ENCODE results near the gene LIMD2. TPM values are rescaled to one million over a fixed set of nuclear protein-coding genes. Genes with fewer than 3 reads are reported as not detected.

The LIMD2 gene
- polyA plus RNA-seq, 3 donors, result 315 to 631 (median 334) TPM

GRCh38 chr17:63689479-63689878 is 10.4 kb downstream of the LIMD2 start:
- Histone ChIP-seq H3K27me3 (ENCODE audit: control insufficient read depth in 2 of 2, insufficient read depth in 2 of 2, low read length in 2 of 2) (no peaks in the 10 kb centered on the region), H3K4me2 (replicated peaks; ENCODE audit: extremely low read depth, low read length, poor library complexity, severe bottlenecking) (no peak overlapping the region), H3K4me1 (ENCODE audit: control insufficient read depth in 1 of 2, insufficient read depth in 2 of 2, low read length in 2 of 2) (peaks cover 1 to 9% of the 10 kb centered on the region in 2 donors), H3K27ac (ENCODE audit: low read depth in 1 of 2, low read length in 2 of 2) (no peak overlapping the region), H3K9me3 (replicated peaks in 1 of 2; ENCODE audit: control insufficient read depth in 1 of 2, insufficient read depth in 1 of 2, low read length in 2 of 2) (no peaks in the 10 kb centered on the region), H3K4me3 (replicated peaks in 1 of 3; ENCODE audit: low read depth in 2 of 3, low read length in 3 of 3) (no peak overlapping the region), H3K79me2 (ENCODE audit: insufficient read depth, low read length) (peaks cover 2% of the 10 kb centered on the region), H2AFZ (ENCODE audit: insufficient read depth, low read depth, low read length, poor library complexity, severe bottlenecking) (no peak overlapping the region), H3K36me3 (replicated peaks in 1 of 2; ENCODE audit: control insufficient read depth in 1 of 2, insufficient read depth in 2 of 2, low read length in 2 of 2) (peaks cover 95 to 99% of the 10 kb centered on the region in 2 donors), H4K20me1 (ENCODE audit: insufficient read depth, low read length) (peaks cover 100% of the 10 kb centered on the region), H3K9ac (ENCODE audit: insufficient read depth, low read length, poor library complexity, severe bottlenecking) (no peak overlapping the region)
- Mint-ChIP-seq H3K36me3 (peaks cover 87 to 100% of the 10 kb centered on the region in 2 donors), H3K4me3 (no peak overlapping the region), H3K27me3 (ENCODE audit: low read depth in 3 of 3) (peaks cover 0 to 3% (median 2%) of the 10 kb centered on the region in 3 donors), H3K4me1 (peaks cover 9% of the 10 kb centered on the region), H3K27ac (peak overlapping the region in 1 of 7 donors; percentile 79), H3K9me3 (no peaks in the 10 kb centered on the region)
- 97% methylated on average over 14 of the region's 14 CpGs for WGBS (ENCODE audit: insufficient coverage)
- DNase-seq, result no peak
- no peak for TF ChIP-seq CTCF (IDR thresholded peaks at IDR 0.05)
- intact Hi-C loops (cut with micrococcal nuclease), result no loop called here

- H3K36me3 Mint-ChIP-seq, result peaks cover 89 to 100% of the 10 kb centered on the region in 2 donors
- H3K9me3 ChIP-seq (replicated peaks in 1 of 2; ENCODE audit: control insufficient read depth in 1 of 2, insufficient read depth in 1 of 2, low read length in 2 of 2), result no peaks in the 10 kb centered on the region
- no peaks in the 10 kb centered on the region for H3K4me1 ChIP-seq (ENCODE audit: control insufficient read depth in 1 of 2, insufficient read depth in 2 of 2, low read length in 2 of 2)
- H3K4me1 Mint-ChIP-seq, result peaks cover 2% of the 10 kb centered on the region
- no peak overlapping the region for H3K4me3 Mint-ChIP-seq
- peaks cover 100% of the 10 kb centered on the region for H4K20me1 ChIP-seq (ENCODE audit: insufficient read depth, low read length)
- no peaks in the 10 kb centered on the region for H3K9me3 Mint-ChIP-seq
- H2AFZ ChIP-seq (ENCODE audit: insufficient read depth, low read depth, low read length, poor library complexity, severe bottlenecking), result no peak overlapping the region
- H3K36me3 ChIP-seq (replicated peaks in 1 of 2; ENCODE audit: control insufficient read depth in 1 of 2, insufficient read depth in 2 of 2, low read length in 2 of 2), result peaks cover 93 to 99% of the 10 kb centered on the region in 2 donors
- no peaks in the 10 kb centered on the region for H3K27me3 ChIP-seq (ENCODE audit: control insufficient read depth in 2 of 2, insufficient read depth in 2 of 2, low read length in 2 of 2)
- no peak overlapping the region for H3K4me2 ChIP-seq (replicated peaks; ENCODE audit: extremely low read depth, low read length, poor library complexity, severe bottlenecking)
- H3K4me3 ChIP-seq (replicated peaks in 1 of 3; ENCODE audit: low read depth in 2 of 3, low read length in 3 of 3), result no peak overlapping the region
- DNase-seq, result no peak
- intact Hi-C loops (cut with micrococcal nuclease), result no loop called here
- H3K27ac Mint-ChIP-seq, result peak overlapping the region in 2 of 7 donors; percentile 8 to 67
- TF ChIP-seq CTCF (IDR thresholded peaks at IDR 0.05), result no peak
- peaks cover 0 to 3% (median 2%) of the 10 kb centered on the region in 3 donors for H3K27me3 Mint-ChIP-seq (ENCODE audit: low read depth in 3 of 3)
- H3K79me2 ChIP-seq (ENCODE audit: insufficient read depth, low read length), result peaks cover 8% of the 10 kb centered on the region
- no peak overlapping the region for H3K9ac ChIP-seq (ENCODE audit: insufficient read depth, low read length, poor library complexity, severe bottlenecking)
- WGBS (ENCODE audit: insufficient coverage), result 97% methylated on average over 8 of the region's 12 CpGs
- peak overlapping the region in 1 of 2 donors; percentile 13 for H3K27ac ChIP-seq (ENCODE audit: low read depth in 1 of 2, low read length in 2 of 2)
Observed at GRCh38 chr17:63688396-63689020, 11.4 kb downstream of the LIMD2 start.
